GM03348 (cell line): ENCODE data around the gene TRIL.

Source experiments
- DNase-seq: peaks from one replicate; pipeline ENCODE4 v3.0.0; 2012; ENCODE audit warnings: low spot score

TRIL gene, protein sequence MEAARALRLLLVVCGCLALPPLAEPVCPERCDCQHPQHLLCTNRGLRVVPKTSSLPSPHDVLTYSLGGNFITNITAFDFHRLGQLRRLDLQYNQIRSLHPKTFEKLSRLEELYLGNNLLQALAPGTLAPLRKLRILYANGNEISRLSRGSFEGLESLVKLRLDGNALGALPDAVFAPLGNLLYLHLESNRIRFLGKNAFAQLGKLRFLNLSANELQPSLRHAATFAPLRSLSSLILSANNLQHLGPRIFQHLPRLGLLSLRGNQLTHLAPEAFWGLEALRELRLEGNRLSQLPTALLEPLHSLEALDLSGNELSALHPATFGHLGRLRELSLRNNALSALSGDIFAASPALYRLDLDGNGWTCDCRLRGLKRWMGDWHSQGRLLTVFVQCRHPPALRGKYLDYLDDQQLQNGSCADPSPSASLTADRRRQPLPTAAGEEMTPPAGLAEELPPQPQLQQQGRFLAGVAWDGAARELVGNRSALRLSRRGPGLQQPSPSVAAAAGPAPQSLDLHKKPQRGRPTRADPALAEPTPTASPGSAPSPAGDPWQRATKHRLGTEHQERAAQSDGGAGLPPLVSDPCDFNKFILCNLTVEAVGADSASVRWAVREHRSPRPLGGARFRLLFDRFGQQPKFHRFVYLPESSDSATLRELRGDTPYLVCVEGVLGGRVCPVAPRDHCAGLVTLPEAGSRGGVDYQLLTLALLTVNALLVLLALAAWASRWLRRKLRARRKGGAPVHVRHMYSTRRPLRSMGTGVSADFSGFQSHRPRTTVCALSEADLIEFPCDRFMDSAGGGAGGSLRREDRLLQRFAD

DNA sequence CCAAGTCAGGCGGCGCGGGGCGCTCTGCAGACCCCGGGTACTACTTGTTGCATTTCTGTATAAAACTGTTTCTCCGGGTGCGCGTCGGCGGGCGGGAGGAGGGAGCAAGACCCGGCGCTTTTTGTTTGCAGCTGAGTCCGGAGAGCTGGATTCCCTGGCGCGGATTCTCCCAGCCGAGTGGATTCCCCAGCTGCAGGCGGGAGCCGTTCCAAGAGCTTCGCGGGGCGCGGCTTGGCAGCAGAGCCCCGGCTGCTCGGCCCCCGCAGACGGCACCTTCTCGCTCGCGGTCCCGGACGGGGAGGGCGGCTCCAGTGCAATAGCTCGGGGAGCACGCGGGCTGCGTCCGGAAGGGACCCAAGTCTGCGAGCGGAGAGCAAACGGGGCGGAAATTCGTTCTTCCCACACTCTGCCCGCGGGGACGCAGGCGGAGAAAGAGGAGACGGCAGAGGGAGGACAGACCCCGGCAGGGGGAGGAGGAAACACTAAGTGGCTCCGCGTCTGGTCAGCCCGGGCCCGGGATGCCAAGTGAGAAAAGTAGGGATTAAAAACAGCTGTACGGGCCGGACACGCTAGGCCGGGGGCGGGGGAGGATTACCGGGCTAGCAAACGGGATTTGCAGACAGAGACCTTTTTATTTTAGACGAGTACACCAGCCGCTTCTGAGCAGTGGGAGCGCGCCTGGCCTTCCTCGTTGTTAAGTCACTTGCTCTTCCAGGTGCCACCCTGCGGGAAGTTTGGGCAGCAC lies at the start of gene TRIL:
TRIL (minus strand) TSS at position 96 of the 745 bp plus-strand sequence. CDS start 284 bp downstream, outside the sequence.
- DNase-seq = peak; percentile 87

DNA sequence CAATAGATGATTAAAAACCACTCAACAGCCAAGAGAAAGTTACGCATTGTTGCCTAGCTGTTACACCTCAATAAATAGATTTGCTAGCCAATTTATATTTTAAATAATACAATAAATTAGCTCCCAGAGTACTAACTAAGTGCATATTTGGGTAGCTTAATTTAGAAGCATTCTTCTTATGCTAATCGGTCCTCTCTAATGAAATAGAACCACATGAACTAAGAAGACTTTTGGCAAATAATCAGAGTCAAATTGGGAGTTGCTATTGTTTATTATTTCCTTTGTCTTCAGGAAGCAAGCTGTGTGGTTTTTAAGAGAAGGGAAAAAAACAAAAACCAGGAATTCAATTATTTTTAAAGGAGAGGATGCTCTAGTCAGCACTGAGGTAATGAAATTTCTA lies 49.0 kb upstream of the TRIL start:
- DNase-seq = no peak

DNA sequence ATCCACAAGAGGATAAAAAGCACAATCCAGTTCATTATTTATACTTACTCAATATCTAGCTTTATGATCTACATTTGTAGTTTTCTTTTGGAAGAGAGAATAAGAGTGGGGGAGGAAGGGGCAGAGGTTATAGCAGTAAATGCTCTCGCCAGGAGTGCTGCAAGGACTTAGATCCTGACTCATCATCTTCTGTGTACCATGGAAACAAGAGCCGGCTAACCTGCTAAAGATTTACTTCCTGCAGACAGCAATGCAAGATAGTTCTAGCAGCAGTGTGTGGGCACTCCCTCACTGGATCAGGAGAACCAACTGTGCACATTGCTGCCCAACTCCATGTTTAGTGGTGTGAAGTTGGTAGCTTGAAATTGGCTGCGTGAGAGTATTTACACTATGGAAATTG lies 47.7 kb upstream of the TRIL start:
- DNase-seq = no peak

DNA sequence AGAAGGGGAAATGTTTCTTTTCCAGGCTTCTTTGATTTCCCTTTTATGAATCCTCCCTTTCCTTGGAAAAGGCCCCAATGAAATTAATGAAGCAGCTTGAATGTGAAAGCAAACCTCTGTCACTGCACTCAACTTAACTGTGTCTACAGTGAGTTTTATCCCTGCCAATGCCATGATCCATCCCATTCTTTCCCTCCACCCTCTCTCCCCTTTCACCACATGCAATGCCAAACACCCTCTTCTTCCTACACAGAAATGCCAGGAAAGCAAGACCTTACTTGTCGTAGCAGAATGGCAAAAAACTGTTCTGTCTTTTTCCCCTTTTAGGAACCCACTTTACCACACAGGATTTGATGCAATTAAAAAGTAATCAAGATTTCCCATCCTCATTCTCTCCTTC lies 47.3 kb upstream of the TRIL start:
- DNase-seq = no peak

DNA sequence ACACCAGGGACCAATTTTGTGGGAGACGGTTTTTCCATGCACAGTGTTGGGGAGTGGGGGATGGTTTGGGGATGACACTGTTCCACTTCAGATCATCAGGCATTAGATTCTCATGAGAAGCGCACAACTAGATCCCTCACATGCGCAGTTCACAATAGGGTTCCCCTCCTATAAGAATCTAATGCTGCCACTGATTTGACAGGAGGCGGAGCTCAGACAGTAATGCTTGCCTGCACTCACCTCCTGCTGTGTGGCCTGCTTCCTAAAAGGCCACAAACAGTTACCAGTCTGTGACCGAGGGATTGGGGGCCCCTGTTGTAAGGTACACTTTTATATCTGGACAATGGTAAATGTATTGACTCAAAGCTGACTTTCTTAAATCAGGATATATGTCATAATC lies 45.6 kb upstream of the TRIL start:
- DNase-seq = no peak

DNA sequence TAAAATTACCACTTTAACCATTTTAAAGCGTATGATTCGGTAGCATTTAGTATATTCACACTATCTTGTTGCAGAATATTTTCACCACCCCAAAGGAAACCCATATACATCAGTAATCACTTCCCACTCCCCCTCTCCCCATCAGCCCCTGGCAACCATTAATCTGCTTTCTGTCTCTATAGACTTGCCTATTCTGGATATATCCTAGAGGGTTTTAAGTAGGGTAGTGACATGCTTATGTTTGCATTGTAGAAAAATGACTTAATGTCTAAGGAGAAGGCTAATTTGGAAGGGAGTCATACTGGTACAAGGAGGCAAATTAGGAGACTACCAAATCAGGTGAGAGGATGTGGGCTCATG lies 42.6 kb upstream of the TRIL start:
- no peak for DNase-seq

DNA sequence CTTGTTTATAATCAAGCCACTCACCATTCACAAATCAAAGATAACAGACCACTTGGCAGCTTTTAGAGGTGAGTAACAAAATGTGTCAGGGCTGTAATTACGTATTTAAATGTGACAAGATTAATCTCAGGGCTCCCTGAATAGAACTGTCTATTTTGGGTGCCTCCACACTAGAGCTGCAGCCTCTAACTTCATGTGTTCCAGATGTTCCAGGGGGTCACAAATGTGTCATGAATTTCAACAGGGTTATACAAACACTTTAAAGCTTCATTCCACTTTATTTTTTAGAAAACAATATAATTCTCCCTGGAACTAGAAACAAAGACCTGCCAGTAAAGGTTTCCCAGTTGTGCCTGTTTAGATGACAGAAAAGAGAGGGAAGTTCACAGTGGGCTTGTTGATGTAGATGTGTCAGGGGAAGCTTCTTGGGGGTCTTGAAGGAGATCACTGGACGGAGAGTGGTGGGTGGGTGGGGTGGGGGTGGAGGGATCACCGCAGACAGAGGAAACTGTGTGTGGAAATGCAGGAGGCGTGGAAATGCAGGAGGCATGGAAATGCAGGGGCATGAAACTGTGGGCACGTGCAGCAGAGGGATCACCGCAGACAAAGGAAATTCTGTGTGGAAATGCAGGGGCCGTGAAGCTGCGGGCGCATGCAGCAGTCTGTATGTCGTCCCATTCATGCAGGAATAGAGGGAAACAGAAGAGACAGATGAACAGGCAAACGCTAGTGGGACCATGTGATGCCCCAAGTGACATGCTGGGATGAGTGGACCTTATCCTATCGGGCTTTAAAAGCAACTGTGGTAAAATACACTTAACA lies 42.0 kb upstream of the TRIL start:
- DNase-seq = no peak

DNA sequence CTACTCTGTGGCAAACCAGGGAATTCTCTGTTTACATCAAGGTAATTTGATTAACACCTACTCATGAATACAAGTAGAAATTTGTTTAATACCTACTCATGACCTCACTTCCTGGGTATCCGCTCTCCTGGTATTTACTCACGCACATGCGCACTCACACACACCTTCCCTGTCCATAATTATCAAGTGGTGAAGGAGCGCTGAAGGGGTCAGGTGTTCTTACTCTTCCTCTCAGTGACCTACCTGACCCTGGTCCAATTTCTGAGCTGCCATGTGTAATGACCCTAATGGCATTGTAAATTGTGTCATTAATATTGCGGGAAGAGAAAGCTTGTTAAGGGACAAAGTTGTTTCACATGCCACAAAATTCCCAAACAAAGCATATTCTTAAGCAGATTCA lies 41.3 kb upstream of the TRIL start:
- no peak for DNase-seq

DNA sequence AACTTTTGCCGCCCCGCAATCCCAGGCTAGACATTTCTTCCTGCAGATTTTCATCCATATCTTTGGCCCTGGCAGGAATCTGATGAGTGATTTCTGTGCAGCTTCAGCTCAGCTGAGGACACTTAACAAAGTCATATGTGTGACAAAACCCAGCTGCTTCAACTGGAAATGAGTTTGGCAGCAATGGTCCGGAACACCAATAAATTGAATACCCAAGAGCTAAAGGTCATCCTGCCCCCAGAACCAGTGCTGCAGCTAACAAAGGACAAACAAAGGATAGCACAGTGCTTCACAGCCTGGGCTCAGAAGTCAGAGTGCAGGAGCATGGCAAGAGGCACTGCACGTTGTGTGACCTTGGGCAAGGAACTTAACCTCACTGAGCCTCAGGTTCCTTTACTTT lies 40.0 kb upstream of the TRIL start:
- DNase-seq = no peak

DNA sequence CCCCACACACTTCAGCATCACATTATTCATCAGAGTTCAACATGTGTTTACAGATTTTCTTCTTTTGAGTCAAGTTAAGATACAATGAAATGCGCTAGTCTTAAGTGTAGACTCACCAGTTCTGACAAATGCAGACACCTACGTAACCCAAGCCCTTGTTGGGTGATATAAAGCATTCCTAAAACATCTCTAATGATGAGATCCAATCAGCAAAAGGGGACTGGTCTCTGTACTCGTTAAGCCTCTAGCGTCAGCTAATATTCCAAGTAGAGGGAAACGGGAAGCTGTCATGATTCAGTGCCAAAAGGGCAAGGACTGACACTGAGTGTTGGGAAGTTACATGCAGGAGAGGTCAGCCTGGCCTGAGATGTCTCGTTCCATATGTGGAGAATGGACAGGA lies 38.7 kb upstream of the TRIL start:
- no peak for DNase-seq

DNA sequence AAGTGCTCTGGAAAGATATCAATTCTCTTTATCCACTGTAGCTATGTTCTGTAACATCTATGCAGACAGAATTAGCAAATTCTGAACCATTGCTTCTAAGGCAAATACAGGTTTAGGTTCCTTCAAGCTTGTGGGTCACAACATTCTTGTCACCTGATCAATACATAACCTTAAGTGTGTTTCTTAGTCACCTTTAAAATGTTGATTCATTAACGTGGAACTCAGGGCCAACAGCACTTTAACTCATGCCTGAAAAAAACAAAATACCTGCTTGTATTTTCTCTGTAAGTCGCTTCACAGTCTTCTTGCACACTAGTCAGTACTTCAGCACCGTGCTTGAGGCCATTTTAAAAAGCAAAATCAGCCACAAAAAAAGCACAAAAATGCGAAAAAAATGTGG lies 35.2 kb upstream of the TRIL start:
- no peak for DNase-seq

DNA sequence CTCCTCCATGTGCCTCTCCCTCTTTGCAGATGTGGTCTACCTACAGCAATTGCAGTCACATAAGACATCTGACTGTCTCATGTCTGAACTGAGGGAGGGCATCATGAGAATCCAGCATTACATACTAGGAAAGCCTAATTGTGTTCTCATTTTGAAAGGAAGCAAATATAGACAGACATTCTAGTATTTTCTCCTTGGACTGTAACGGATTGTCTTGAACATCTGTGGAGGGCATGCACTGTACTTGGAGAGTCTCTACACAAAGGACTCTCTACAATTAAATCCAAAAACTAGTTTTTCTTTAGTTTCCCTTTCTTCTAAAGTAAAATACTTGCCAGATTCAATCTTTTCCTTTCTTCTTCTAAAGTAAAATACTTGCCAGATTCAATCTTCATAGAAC lies 34.7 kb upstream of the TRIL start:
- DNase-seq = no peak

DNA sequence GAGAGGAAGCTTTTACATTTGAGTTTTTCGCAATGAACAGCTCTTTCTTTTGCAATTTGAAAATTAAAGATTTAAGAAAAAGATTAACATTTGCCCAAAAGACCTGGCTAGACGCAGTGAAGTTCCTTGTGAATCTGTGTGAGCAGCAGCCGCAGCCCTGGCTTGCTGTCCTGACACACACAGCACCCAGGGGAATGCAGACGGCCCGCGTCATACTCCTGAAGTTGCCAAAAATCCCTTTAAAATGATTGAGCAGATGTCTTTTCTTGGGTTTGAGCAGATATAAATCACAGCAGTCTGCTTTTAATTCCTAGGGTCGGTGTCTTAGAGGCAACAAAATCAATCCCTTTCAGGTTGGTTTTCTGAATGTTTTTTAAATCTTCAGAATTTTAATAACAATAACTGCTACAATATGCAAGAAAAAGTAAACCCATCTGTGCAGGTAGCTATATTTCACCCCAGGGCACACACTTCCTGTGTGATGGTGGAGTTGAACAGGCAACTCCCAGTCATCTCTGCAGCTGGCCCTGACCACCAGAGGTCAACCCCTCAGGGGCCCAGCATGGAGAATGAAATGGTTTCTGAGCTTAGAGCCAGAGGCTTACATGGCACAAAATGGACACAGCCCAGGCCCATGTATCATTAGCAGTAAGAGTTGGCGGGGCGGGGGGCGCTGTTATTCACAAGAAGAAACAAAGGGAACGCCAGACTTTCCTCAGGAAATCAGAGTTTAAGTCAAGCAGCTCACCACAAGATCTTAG lies 32.2 kb upstream of the TRIL start:
- peak; percentile 51 for DNase-seq

DNA sequence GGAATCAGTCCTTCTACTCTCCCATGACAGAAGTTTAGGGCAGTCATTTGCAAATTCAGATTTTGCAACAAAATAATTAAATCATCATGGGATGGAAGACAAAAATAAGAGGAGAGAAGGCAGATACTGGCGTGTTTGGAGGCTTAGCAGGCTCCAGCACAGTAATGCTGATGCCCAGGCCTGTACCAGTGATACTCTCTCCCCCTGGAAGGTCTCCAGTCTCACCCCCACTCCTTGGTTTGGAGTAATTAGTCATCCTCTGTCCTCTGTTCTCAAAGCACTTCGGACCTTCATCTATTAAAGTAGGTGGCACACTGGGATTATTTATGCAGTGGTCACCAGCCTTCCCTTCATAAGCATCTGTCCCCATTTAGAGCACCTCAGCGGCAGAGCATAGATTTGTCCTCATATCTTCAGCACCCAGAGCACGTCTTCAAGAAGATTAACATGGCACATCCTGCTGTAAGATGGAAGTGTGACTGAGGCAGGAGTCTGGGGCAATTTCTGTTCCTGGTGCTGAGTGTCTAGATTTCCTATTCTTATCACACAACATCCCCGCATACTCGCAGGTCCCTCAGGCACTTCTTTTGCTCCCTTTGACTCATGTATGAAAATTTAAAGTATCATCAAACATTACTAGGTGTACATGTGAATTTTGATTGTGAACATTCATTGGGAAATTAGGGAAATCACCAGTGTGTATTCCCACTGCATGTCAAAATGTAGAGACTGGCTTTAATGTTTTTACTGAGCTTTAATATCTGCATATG lies 31.3 kb upstream of the TRIL start:
- DNase-seq = no peak

DNA sequence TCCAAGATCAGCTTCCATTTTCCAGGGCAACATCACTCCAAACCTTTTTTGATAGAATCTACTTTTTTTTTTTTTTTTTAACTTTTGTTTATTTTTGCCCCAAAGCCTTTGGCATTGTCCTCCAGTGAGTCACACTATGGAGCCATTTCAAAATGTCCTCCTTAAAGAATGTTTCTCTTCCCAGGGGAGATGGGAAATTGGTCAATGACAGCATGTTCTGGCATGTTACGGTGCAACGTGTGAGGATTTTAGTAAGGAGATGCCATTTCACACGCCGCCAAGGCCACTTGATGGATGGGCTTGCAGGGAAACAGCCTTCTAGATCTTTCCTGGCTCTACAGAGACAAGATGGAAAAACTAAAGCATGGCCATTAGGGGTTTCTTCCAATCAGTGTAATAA lies 30.7 kb upstream of the TRIL start:
- peak; percentile 64 for DNase-seq

DNA sequence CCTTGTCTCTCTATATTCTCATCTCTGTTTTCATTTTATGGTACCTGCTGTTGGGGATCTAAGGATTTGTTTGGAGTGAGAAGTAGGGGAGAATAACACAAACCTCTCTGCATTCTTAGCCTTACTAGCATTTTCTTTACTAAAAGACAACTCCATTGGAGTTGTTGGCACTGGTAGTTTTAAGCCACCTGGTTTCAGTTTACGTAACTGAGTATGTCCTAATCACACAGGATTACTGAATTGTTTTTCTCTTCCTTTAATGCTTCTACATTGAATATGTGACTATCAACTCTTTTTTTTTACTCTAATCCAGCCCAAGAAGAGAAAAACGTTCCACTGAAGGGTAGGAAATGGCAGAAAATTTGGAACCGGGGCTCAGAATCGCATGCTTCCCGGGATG lies 30.0 kb upstream of the TRIL start:
- no peak for DNase-seq

DNA sequence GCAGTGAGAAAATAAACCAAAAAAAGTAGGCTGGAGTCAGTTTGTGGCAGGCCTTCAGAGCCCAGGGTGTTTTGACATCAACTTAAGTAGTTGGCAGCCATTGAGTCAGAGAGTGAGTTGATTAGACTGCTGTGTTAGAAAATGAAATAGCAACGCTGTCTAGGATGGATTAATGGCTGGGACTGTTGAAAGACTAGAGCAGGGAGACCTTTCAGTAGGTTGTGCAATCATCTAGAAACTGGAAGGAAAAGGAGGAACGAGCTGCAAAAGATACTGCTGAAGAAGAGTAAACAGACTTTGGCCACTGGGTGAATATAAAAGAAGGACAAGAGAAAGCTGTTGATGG lies 28.6 kb upstream of the TRIL start:
- peak; percentile 59 for DNase-seq

DNA sequence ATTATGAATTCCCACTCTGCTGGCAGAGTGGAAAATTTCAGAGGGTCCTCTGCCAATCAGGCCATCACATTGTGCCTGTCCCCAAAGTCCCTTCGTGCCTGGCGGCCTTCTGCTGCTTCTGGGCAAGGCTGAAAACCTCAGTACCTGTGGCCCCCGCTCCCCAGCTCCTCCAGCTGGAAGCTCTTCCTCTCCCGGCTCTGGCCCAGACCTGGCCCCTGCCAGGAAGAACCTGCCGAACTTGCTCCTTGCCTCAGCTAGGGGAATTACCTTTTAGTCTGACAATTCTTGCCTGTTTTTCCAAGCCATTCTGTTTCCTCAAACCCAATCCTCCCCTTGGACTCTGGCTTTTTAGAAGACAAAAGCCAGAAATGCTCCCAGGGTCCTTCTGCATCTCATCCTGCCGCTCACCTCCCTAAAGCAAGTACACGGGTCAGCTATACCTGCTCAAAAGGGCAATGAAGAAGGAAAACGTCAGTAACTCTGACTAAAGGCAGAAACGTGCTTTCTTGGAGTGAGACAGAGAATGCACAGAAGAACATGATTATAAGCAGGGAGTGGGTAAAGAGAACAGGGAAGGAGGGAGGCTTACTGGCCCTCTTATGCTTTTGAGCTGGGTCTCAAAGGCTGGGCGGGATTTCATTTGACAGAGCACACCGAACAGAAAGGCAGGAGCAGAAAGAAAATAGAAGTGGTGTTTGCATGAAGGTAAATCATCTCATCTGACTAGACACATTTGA lies 28.1 kb upstream of the TRIL start:
- DNase-seq = no peak

DNA sequence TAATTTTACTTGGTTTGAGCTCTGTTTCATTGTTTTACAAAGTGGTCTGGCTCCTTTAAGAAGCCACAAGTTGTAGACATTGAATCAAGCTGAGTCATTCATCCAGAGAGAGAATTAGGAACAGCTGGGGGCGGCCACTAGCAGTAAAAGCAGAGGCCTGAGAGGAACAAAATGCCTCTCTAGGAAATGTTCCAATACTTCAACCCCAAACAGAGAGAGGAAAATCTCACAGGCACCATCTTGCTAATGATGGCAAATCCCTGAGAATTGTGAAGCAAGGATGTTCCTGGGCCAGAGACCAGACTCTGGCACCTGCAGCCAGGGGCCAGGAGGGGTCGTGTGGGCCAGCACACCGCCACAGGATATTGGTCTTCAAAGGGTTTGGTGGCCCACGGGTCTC lies 26.5 kb upstream of the TRIL start:
- peak; percentile 86 for DNase-seq

DNA sequence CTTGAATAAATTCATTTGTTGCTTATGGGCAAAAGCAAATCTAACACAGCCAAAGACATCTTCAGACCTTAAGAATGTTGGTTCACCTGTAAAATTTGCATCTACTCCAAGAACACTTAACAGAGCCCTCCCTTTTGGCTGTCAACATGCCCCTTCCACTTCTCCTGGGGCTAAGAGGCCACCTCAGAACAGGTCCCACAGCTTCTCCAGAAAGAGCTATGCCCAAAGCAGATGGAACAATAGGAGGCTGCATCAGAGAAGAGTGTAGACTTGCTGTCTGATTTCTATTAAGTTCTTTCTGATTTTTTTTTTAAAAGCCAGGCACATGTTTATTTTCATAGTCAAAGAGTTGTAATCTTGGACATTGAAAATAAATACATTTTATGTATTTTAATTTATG lies 26.1 kb upstream of the TRIL start:
- no peak for DNase-seq
